ENCODE data around the gene DNAJB6.

Gene DNAJB6

GRCh38 chr7:157370742-157371141, 33.9 kb downstream of the DNAJB6 start:
- DNase-seq (ENCODE audit: low read depth), result no peak

DNA sequence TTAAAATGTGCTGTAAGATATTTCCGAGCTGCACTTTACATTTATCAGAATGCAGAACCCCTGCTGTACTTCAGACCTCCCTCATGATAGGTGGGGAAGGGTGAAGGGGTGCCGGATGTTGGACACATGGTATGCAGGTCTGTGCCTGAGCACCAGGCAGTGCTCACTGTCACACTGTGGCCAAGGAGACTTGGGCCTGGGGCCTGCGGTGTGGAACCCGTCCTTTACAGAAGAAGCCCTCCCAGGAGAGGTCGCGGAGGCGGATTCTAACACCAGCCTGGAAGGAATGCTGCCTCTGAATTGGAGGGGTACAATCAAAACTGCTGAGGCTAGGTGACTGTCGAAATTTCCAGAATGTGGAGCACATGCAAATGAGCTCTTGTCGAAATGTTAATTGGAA, 34.5 kb downstream of the DNAJB6 start:
- no peak for DNase-seq (ENCODE audit: low read depth)

- DNase-seq (ENCODE audit: low read depth), result no peak
Measured at GRCh38 chr7:157372300-157373232, 35.8 kb downstream of the DNAJB6 start.

GRCh38 chr7:157373493-157373892, 36.7 kb downstream of the DNAJB6 start:
- DNase-seq (ENCODE audit: low read depth), result no peak

DNA sequence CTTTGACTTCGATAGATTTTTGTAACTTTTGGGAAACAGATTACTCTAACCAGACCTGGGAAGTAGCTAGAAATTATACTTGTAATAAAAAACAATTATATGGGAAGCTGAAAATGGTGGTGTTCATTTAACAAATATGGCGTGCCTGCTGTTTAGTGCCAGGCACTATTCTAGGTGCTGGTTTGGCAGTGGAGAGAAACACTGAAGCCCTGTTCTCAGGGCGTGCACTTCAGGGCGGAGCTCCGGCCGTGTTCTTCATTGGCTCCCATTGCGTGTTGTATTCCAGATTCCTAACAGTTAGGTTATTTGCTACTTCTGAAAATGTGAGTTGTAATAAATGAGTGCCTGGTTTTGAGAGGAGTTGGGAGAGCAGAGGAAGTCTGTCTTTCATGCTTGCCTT, 38.6 kb downstream of the DNAJB6 start:
- no peak for DNase-seq (ENCODE audit: low read depth)

- DNase-seq (ENCODE audit: low read depth), result no peak
Measured at GRCh38 chr7:157377436-157378124, 40.8 kb downstream of the DNAJB6 start.

DNA sequence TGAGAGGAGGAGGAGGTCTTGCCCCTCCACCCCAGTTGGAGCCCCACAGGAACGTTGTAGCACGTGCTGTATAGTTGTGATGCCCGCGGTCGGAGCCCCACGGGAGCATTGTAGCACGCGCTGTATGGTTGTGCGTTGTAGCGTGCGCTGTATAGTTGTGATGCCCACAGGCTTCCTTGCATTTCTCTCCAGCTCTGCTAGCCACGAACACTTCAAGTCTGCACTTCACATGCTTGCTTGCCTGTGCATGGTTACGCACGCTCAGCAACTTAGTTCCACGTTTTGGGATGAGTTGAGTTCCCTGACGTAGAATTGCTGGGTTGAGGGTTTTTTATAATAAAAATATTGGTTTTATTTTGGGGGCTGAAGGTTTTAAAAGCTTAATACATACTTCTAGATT, 41.6 kb downstream of the DNAJB6 start:
- DNase-seq (ENCODE audit: low read depth), result no peak

GRCh38 chr7:157379493-157379892, 42.7 kb downstream of the DNAJB6 start:
- no peak for DNase-seq (ENCODE audit: low read depth)

- no peak for DNase-seq (ENCODE audit: low read depth)
Measured at GRCh38 chr7:157380416-157380815, 43.6 kb downstream of the DNAJB6 start.

- DNase-seq (ENCODE audit: low read depth), result no peak
Measured at GRCh38 chr7:157383868-157384267, 47.1 kb downstream of the DNAJB6 start.

GRCh38 chr7:157384301-157384700, 47.5 kb downstream of the DNAJB6 start:
- no peak for DNase-seq (ENCODE audit: low read depth)

GRCh38 chr7:157386979-157387800, 50.4 kb downstream of the DNAJB6 start:
- DNase-seq (ENCODE audit: low read depth), result peak; percentile 73

GRCh38 chr7:157388301-157388700, 51.5 kb downstream of the DNAJB6 start:
- DNase-seq (ENCODE audit: low read depth), result no peak

DNA sequence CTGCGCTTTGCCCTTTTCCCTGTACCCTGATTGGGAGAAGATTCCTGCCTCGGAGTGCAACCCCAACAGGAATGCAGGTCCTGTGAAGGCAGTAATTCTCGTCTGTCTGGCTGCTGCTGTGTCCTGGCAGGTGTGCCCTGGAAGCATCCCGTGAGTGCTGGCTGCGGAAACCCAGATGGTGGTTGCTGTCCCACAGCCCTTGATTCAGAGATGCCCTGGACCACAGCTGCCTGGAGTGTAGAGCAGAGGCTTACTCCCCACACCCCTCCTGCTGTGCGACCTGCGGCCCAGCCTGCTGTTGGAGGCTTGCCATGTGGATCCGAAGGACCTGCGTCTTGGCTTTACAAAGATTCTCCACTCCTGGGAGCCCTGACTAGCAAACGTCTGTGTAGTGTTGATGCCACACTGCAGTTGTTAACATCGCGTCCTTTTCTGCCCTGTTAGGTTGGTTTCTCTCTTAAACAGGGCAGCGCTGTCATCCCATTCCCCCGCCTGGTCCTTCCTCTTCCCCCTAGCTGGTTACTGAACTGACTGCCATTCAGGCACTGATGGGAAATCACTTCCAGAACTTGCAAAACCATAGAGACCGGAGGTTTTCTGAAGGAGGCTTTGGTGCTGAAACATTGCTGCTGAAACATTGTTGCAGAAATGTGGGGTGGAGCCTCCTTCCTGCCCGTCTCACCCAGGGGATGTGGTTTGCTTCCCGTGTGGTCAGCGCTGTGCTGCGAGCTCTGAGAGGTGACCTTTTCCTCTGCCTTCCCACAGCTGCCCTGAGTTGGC, 53.3 kb downstream of the DNAJB6 start:
- no peak for DNase-seq (ENCODE audit: low read depth)

DNA sequence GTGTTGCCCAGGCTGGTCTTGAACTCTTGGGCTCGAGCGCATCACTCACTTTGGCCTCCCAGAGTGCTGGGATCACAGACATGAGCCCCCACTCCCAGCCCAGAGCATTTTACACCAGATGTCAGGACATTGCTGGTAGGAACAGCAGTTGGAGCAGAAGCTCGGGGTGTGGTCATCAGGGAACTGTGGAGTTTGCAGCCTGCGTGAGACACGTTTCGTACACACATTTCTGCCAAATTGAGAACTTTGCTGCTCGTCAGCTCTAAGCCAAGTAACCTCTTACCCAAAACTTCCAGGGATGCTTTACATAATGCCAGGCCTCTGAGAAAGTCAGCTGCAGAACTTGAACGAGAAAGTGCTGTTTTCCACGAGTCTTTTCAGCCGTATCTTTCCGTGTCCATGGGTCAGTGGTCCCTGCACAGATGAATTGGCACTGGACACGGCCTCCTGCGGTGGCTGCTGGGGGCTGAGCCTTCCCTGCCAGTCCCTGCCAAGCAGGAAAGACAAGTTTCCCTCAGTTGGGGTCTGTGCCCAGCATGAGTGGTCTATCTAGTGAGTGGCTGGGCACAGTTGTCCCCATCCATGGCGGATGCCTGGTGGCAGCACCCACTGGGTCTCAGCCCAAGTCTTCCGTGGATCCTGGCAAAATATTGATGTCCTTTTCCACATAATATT, 54.4 kb downstream of the DNAJB6 start:
- DNase-seq (ENCODE audit: low read depth), result no peak

GRCh38 chr7:157392256-157393037, 55.6 kb downstream of the DNAJB6 start:
- no peak for DNase-seq (ENCODE audit: low read depth)

DNA sequence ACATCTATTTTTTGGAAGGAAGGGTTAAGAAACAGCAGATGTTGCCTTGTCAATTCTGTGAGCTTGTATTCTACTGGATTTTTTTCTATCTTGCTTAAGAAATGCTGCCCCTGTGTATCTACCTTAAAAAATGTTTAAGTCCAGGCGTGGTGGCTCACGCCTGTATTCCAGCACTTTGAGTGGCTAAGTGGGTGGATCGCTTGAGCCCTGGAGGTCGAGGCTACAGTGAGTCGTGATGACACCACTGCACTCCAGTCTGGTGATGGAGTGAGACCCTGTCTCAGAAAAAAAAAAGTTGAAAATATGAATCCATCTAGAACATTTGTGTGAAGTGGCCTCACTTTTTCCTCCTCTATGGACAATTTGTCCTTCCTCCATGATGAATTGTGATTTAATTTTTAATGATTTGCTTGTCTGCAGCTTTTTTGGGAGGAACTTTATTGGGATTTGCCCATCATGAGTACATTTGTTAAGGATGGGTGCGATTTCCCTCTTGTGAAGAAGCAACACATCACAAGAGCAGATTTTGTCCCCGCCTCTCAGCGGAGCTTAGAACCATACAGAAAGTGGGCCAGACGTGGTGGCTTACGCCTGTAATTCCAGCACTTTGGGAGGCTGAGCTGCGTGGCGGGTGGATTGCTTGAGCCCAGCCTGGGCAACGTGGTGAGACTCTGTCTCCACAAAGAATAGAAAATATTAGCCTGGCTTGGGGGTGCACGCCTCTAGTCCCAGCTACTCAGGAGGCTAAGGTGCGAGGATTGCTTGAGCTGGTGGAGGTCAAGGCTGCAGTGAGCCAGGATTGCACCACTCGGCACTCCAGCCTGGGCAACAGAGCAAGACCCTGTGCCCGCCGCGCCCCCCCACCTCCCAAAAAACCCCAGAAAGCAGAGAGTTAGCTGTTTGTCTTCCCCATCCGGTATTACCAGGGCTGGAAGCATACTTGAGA, 57.7 kb downstream of the DNAJB6 start:
- no peak for DNase-seq (ENCODE audit: low read depth)

DNA sequence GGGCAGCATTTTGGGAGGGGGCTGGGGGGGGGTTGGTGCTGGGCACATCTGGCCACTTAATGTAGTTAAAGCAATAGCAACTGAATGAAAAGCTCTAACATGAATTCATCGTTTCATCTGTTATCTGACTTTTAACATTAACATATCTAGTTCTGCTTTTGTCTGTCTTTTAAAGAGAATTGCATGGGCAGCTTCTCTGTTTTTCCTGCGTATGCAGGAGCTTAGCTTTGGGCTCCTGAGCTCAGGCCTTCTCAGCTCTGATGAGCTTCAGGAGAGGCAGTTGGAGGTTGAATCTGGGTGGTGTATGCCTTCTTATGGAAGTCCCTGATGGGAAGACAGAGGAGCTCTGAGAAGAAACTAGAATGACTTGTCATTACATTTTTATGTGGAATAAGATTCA, 58.4 kb downstream of the DNAJB6 start:
- no peak for DNase-seq (ENCODE audit: low read depth)
